HG02938 (cell line): ENCODE measurements around the gene WNT11.
A peak's percentile ranks its signal among the peaks of the same experiment; 100 is the strongest.

Experiments
- ATAC-seq: cut with Tn5 transposase; IDR thresholded peaks from one replicate; pipeline ENCODE4 v1.9.1; 2021; ENCODE audit warnings: mild to moderate bottlenecking, moderate library complexity; ENCODE audit not compliant: unreplicated experiment

WNT11 gene

GRCh38 chr11:76238551-76238950, 32.2 kb upstream of the WNT11 start:
- no peak for ATAC-seq

DNA sequence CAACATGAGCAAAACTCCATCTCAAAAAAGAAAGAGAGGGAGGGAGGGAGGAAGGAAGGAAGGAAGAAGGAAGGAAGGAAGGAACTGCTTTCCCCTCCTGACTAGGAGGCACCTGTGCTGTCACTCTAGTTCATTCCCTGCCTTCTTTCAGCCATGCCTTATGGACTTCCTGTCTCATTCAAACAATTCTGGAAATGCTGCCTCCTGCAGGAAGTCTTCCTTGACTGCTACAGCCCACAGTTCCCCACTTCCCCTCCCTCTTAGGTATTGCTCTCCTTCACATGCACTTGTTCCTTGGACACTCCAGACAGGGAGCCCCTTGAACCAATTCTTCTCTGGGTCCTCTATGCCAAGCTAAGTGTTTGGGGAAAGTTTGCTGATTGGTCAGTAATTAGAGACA, 31.6 kb upstream of the WNT11 start:
- no peak for ATAC-seq

DNA sequence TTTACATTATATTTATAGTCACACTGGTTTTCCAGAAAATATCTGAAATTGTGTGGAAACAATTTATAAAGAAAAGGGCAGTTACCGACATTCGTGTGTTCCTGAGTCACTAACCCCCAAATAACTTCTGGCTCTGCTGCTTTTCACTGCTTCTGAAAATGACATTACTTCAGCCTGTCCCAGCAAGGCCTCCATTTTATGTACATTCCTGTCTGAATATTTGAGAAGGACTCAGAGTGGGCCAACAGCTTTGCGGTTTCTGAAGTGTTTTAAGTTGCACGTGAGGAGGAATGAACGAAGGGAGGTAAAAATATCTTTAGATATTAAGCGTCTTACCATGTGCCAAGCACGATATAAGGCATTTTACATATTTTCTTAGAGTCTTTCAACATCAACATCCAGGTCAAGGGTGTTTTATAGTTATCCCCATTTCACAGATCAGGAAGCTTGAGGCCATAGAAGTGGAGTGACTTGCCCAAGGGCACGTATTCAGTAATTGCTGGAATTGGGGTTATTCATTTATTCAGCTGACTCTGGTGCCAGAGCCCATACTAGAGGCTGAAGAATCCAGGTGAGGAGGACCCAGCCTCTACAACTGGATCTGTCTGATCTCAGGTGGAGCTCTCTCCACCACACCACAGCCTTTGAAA, 30.8 kb upstream of the WNT11 start:
- ATAC-seq = no peak

- peak; percentile 13 for ATAC-seq
Measured at GRCh38 chr11:76236092-76236999, 30.0 kb upstream of the WNT11 start.

GRCh38 chr11:76235233-76236091, 29.2 kb upstream of the WNT11 start:
- ATAC-seq = peak; percentile 56

DNA sequence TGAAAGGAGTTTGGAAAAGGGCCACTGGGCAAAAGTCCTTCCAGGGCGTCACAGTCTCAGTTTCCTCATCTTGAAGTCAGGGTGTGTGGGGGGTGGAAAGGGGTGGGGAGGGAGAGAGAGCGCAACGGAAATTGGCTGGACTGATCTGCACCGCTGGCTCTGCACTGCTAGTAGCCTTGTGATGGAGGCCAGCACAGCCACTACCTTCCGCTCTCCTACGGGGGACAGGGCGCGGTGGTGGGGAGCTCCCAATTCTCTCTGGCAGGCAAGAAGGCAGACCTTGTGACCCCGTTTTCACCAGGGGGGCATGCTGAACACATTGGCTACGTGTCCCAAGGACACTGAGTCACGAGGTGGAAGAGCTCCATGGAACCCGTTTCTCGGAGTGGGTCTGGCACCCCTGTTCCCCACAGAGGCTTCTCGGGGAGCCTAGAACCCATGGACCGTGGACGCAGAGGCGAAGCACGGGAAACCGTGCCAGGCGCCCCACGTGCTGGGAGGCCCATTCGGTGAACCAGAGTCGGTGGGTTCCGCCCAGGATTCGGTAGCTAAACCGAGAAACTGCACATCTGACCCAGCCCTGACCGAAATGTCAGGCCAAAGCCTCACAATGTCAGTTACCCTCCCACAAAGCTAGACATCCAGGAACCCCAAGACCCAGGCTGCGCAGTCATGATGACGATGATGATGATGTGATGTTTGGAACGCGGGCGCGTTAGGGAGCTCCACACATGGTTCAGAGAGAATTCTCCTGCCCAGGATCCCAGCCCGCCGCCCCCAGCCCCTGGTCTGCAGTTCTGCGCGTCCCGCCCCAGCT, 28.3 kb upstream of the WNT11 start:
- ATAC-seq = peak; percentile 31

- ATAC-seq = no peak
Measured at GRCh38 chr11:76234021-76234415, 27.7 kb upstream of the WNT11 start.

- ATAC-seq = no peak
Measured at GRCh38 chr11:76233196-76233921, 27.1 kb upstream of the WNT11 start.

GRCh38 chr11:76232026-76232665, 25.8 kb upstream of the WNT11 start:
- ATAC-seq = no peak

DNA sequence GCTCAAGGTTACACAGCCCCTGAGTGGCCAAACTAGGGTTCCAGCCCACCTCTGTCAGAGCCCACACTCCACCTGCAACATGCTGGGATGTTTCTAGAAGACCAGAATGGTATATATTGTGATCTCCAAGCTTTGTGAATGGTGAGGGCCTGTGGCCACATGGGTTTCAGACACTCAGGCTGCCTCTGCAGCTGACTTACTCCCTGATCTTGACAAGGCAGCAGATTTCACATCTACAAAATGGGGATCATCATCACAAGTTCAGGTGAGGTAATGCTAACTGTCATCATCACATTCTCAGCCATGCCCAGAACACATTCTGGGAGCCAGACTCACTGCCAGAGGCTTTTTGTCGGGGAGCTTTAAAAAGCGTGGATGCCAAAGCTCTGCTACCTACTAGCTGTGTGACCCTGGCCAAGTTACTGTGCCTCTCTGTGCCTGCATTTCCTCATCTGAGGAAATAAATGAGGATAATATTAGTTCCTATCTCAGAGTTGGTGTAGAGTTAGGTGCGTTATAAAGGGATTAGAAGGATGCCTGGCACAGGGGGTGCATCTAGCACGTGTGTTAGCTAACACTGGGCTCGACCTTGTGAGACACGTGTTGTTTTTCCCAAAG, 24.9 kb upstream of the WNT11 start:
- no peak for ATAC-seq

DNA sequence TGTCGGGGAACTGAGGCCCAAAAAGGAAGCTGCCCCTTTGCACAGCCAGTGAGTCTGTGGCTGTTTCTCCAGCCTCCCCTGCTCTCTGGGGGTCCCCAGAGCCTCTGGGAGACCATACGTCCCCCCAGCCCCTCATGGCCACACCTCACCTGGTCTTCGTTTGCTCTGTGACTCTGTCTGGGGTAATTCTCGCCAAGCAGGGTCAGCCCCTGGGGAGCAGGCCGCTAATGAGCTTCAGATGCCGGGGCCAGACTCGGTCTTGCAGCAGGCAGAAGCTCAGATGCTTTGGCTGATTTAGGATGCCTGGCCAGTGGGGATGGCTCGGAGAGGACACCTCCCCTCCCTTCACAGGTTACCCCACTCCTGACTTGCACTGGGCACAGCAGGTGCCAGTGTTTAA, 24.1 kb upstream of the WNT11 start:
- no peak for ATAC-seq

GRCh38 chr11:76229690-76230240, 23.5 kb upstream of the WNT11 start:
- ATAC-seq = no peak

DNA sequence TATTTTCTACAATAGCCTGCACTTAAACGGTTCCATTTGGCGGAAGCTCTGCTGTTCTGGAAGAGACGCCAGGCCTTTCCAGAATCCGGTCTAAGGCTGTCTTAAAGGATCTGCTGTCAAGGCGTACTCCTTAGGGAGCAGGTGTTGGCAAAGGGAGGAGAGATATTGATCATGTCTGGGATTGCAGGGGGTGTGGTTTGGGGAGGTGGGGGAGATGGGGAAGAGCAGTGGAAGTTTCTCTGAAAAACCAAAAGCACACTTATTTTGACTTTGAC, 22.5 kb upstream of the WNT11 start:
- ATAC-seq = no peak

GRCh38 chr11:76228071-76228874, 22.0 kb upstream of the WNT11 start:
- ATAC-seq = no peak

- no peak for ATAC-seq
Measured at GRCh38 chr11:76226626-76227025, 20.3 kb upstream of the WNT11 start.

DNA sequence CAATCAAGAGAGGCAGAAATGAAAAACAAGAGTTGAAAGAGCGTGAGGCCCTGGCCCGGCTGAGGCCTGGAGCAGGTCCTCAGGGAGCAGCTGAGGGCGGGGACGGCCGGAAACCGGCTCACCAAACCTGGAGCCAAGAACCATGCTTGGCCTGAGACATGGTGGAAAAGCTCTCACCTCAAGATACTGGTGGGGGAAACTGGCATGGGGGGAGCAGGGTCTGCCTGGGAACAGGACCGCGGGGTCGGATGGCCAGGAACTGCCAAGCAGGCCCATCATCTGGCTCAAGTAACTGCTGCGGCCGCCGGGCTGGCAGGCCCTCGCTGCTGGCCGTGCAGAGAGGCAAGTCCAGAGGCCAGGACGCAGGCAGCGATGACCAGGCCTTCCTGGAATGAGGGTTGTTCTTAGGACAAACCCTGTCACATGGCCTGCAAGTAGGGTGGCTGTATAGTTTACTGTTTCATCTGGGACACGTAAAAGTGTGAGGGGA, 18.9 kb upstream of the WNT11 start:
- ATAC-seq = no peak

DNA sequence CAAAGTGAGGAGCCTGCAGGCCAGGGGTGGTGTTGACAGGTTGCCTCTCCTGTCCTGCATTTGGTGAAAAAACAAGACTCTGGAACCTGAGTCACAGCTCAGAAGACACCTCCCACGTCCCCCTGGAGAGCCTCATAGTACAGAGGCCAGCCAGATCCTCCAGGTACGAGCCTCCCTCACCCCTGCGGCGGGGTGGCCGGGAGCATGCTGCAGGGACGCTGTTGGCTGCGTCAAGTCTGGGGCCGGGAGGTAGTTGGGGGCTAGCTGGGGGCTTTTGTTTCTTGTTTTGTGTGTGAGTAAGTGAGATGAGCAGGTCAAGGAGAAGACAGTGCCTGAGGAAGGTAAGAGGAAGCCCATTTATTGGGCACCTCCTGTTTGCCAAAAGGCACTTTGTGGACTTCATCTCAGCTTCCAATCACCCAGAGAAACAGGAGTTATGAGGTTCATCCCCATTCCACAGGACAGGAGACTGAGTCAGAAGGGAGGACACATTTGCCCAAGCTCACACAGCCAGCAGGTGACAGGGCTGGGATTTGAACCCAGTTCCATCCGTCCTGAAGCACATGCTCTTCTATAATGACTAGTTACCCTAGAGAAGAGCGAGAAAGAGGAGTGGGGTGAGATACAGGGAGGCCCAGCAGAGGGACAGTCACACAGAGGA, 18.3 kb upstream of the WNT11 start:
- no peak for ATAC-seq
